Bronchial epithelial cell (primary cell): ENCODE data around the gene TRPM3. TPM values are rescaled to one million over a fixed set of nuclear protein-coding genes. Genes with fewer than 3 reads are reported as not detected.

ENCODE experiments used
- DNase-seq: peaks from one replicate; pipeline ENCODE4 v3.0.0-alpha.2; 2010; ENCODE audit warnings: low read depth
- FAIRE-seq: peaks from 2 replicates; lab custom pipeline; 2011; peaks lifted over from hg19 to GRCh38; lab: Jason Lieb, UNC
- H3K27me3 ChIP-seq: 2 replicates; pipeline ENCODE4 v1.5.1; 2011; ENCODE audit warnings: low read length; ENCODE audit not compliant: control insufficient read depth, insufficient read depth
- H3K36me3 ChIP-seq: 2 replicates; pipeline ENCODE4 v1.5.1; 2011; ENCODE audit warnings: low read length; ENCODE audit not compliant: control insufficient read depth, insufficient read depth
- H3K4me3 ChIP-seq: 2 replicates; pipeline ENCODE4 v1.5.1; 2011; ENCODE audit warnings: mild to moderate bottlenecking, low read depth, low read length, control low read depth
- total RNA-seq: library from RNA; depleted of rRNA; stranded (reverse); fragments of >200 nt; gene quantifications from 2 replicates; pipeline ENCODE4 v1.2.1, GENCODE V29; 2014
- TF ChIP-seq, protein P1 (sequence below): IDR thresholded peaks from 2 replicates; pipeline ENCODE4 v1.5.1; 2011; ENCODE audit warnings: mild to moderate bottlenecking, moderate library complexity, low read length, control low read depth, inconsistent platforms; ENCODE audit not compliant: insufficient read depth, severe bottlenecking

The TRPM3 gene
- total RNA-seq, 1 donor from 2014 or later, result not detected

DNA sequence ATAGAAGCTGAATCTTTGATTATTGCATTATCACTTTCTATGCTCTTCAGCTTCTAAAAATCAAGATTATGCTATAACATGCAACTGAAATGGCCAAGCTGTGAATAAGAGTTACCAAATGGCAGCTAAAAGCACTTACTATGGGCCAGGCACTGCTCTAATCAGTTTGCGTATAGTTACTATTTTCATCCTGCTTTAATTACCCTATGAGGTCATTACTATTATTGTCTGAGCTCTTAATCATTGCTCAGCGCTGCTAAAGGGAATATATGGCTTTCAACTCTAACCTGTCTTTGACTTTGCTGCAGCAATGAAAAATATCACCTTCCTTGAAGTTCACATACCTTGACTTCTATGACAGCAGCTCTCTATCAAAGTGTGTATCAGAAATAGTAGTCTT is 210.8 kb downstream of the TRPM3 start:
- no peak for DNase-seq
- H3K27me3 ChIP-seq, result no peaks in the 10 kb centered on the region
- no peak overlapping the region for H3K4me3 ChIP-seq
- TF ChIP-seq, protein P1, sequence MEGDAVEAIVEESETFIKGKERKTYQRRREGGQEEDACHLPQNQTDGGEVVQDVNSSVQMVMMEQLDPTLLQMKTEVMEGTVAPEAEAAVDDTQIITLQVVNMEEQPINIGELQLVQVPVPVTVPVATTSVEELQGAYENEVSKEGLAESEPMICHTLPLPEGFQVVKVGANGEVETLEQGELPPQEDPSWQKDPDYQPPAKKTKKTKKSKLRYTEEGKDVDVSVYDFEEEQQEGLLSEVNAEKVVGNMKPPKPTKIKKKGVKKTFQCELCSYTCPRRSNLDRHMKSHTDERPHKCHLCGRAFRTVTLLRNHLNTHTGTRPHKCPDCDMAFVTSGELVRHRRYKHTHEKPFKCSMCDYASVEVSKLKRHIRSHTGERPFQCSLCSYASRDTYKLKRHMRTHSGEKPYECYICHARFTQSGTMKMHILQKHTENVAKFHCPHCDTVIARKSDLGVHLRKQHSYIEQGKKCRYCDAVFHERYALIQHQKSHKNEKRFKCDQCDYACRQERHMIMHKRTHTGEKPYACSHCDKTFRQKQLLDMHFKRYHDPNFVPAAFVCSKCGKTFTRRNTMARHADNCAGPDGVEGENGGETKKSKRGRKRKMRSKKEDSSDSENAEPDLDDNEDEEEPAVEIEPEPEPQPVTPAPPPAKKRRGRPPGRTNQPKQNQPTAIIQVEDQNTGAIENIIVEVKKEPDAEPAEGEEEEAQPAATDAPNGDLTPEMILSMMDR, result no peak
- FAIRE-seq, result no peak
- no peaks in the 10 kb centered on the region for H3K36me3 ChIP-seq

- H3K36me3 ChIP-seq, result no peaks in the 10 kb centered on the region
- DNase-seq (peak; percentile 99), FAIRE-seq (peak; percentile 99)
- H3K4me3 ChIP-seq, result no peak overlapping the region
- TF ChIP-seq, protein P1, result no peak
- no peaks in the 10 kb centered on the region for H3K27me3 ChIP-seq
These were observed 218.7 kb downstream of the TRPM3 start for GRCh38 chr9:70902692-70903131.

DNA sequence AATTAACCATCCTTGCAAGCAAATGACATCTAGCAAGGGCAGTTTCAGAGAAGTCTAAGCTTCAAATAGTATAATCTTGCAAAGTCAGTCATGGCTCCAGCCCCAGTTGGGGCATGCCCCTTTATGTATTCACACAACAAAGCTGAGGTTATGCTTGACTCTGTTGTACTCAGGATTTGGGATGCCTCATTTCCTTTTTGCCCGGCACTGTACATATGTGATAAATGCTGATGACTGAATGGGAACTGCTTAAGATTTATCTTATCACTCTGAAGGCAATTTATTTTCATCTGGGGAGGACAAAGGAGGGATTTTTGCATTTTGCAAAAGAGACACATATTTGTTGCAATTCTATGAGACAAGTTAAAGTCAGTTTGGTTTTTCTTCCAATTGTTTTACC is 219.2 kb downstream of the TRPM3 start:
- H3K36me3 ChIP-seq, result no peaks in the 10 kb centered on the region
- no peaks in the 10 kb centered on the region for H3K27me3 ChIP-seq
- H3K4me3 ChIP-seq, result no peak overlapping the region
- TF ChIP-seq, protein P1, result no peak
- DNase-seq (peak; percentile 90), FAIRE-seq (no peak)

DNA sequence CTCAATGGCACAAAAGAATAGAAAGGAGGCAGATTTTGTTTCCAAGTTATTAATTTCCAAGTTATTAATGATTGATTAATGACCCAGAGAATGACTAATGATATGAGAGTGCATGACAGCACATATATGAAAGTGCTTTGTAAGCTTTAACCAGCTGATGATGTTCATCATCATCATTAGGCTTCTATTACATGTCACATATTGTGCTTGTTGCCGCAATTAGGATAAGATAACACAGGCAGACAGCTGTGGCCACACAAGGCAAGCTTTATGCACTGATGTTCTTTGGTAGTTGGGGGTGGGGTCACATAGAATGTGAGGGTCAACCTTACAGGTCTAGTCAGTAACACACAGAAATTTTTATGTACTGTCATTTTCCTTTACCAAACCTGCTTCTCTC is 219.7 kb downstream of the TRPM3 start:
- TF ChIP-seq, protein P1, result no peak
- DNase-seq (peak; percentile 61), FAIRE-seq (no peak)
- Histone ChIP-seq H3K36me3 (no peaks in the 10 kb centered on the region), H3K4me3 (no peak overlapping the region), H3K27me3 (no peaks in the 10 kb centered on the region)

- TF ChIP-seq, protein P1, result no peak
- no peak overlapping the region for H3K4me3 ChIP-seq
- FAIRE-seq (no peak), DNase-seq (peak; percentile 15)
- no peaks in the 10 kb centered on the region for H3K36me3 ChIP-seq
- no peaks in the 10 kb centered on the region for H3K27me3 ChIP-seq
These were observed 220.4 kb downstream of the TRPM3 start for GRCh38 chr9:70901013-70901412.

GRCh38 chr9:70893580-70894122 is 227.8 kb downstream of the TRPM3 start:
- TF ChIP-seq, protein P1, result no peak
- no peaks in the 10 kb centered on the region for H3K36me3 ChIP-seq
- FAIRE-seq, result no peak
- no peaks in the 10 kb centered on the region for H3K27me3 ChIP-seq
- no peak overlapping the region for H3K4me3 ChIP-seq
- no peak for DNase-seq
